HepG2 (cell line): Measurements from ENCODE around the gene TSPAN13. TPM values are rescaled to one million over a fixed set of nuclear protein-coding genes. Genes with fewer than 3 reads are reported as not detected.
A peak's percentile ranks its signal among the peaks of the same experiment; 100 is the strongest.

ENCODE experiments used
- AHDC1 ChIP-seq: sonication (generic); formaldehyde crosslinking; IDR thresholded peaks from 2 replicates; pipeline ENCODE4 v1.5.1; 2020; ENCODE audit warnings: mild to moderate bottlenecking, missing genetic modification reagents, borderline replicate concordance
- ELF3 ChIP-seq: IDR thresholded peaks from 2 replicates; pipeline ENCODE4 v1.6.1; 2016; ENCODE audit warnings: missing genetic modification reagents, missing compliant biosample characterization
- EP300 ChIP-seq, 3 experiments: sonication (generic) in 1 of 3; formaldehyde crosslinking in 1 of 3; IDR thresholded peaks; 2 replicates each; pipeline versions ENCODE4 v1.5.1 to v1.6.1; 2011 to 2020; ENCODE audit warnings: low read depth in 2 of 3, low read length in 2 of 3, borderline replicate concordance in 1 of 3, improper control_type of control experiment in 1 of 3, mild to moderate bottlenecking in 1 of 3, missing genetic modification reagents in 1 of 3, moderate library complexity in 1 of 3
- IRX3 ChIP-seq: sonication (generic); formaldehyde crosslinking; IDR thresholded peaks from 2 replicates; pipeline ENCODE4 v1.8.1; 2023; ENCODE audit warnings: mild to moderate bottlenecking, low read depth, missing genetic modification reagents, borderline replicate concordance
- KDM5B ChIP-seq: sonication (generic); formaldehyde crosslinking; IDR thresholded peaks from 2 replicates; pipeline ENCODE4 v1.4.0; 2020; ENCODE audit warnings: missing genetic modification reagents, mild to moderate bottlenecking, borderline replicate concordance
- MIER2 ChIP-seq: IDR thresholded peaks from 2 replicates; pipeline ENCODE4 v1.6.1; 2016; ENCODE audit warnings: missing biosample characterization, missing genetic modification reagents
- RAD51 ChIP-seq: fragments of 450-650 bp; IDR thresholded peaks from 2 replicates; pipeline ENCODE4 v1.6.1; 2016; ENCODE audit warnings: borderline replicate concordance
- REL ChIP-seq: sonication (generic); formaldehyde crosslinking; conservative IDR thresholded peaks from 2 replicates; pipeline ENCODE4 v1.8.0; 2022; ENCODE audit warnings: mild to moderate bottlenecking, missing genetic modification reagents, moderate library complexity
- SALL1 ChIP-seq: sonication (generic); formaldehyde crosslinking; IDR thresholded peaks from 2 replicates; pipeline ENCODE4 v1.8.0; 2022; ENCODE audit warnings: mild to moderate bottlenecking, missing genetic modification reagents
- STAT5B ChIP-seq: sonication (generic); formaldehyde crosslinking; IDR thresholded peaks from 2 replicates; pipeline ENCODE4 v1.4.0; 2020; ENCODE audit warnings: missing genetic modification reagents
- THAP8 ChIP-seq: sonication (generic); formaldehyde crosslinking; IDR thresholded peaks from 2 replicates; pipeline ENCODE4 v1.5.1; 2020; ENCODE audit warnings: missing genetic modification reagents, mild to moderate bottlenecking, borderline replicate concordance
- ZBTB2 ChIP-seq: sonication (generic); formaldehyde crosslinking; IDR thresholded peaks from 2 replicates; pipeline ENCODE4 v1.8.0; 2022; ENCODE audit warnings: low read depth, missing genetic modification reagents
- ZMAT5 ChIP-seq: sonication (generic); formaldehyde crosslinking; IDR thresholded peaks from 2 replicates; pipeline ENCODE4 v1.5.0; 2020; ENCODE audit warnings: mild to moderate bottlenecking, low read depth, missing genetic modification reagents, borderline replicate concordance
- ZNF430 ChIP-seq: sonication (generic); formaldehyde crosslinking; IDR thresholded peaks from 2 replicates; pipeline ENCODE4 v1.9.0; 2021; ENCODE audit warnings: mild to moderate bottlenecking, missing genetic modification reagents
- ZNF746 ChIP-seq: sonication (generic); formaldehyde crosslinking; IDR thresholded peaks from 2 replicates; pipeline ENCODE4 v1.8.0; 2022; ENCODE audit warnings: mild to moderate bottlenecking, missing genetic modification reagents
- ZNF747 ChIP-seq: sonication (generic); formaldehyde crosslinking; IDR thresholded peaks from 2 replicates; pipeline ENCODE4 v1.8.1; 2023; ENCODE audit warnings: missing genetic modification reagents, mild to moderate bottlenecking, borderline replicate concordance
- ZNF773 ChIP-seq: sonication (generic); formaldehyde crosslinking; IDR thresholded peaks from 2 replicates; pipeline ENCODE4 v1.4.0; 2020; ENCODE audit warnings: missing genetic modification reagents, borderline replicate concordance
- ZNF788 ChIP-seq: sonication (generic); formaldehyde crosslinking; IDR thresholded peaks from 2 replicates; pipeline ENCODE4 v1.5.0; 2020; ENCODE audit warnings: mild to moderate bottlenecking, missing genetic modification reagents, borderline replicate concordance
- ZNF790 ChIP-seq: sonication (generic); formaldehyde crosslinking; IDR thresholded peaks from 2 replicates; pipeline ENCODE4 v1.8.0; 2022; ENCODE audit warnings: missing genetic modification reagents, mild to moderate bottlenecking, borderline replicate concordance
- ZSCAN31 ChIP-seq: sonication (generic); formaldehyde crosslinking; IDR thresholded peaks from 2 replicates; pipeline ENCODE4 v1.5.0; 2020; ENCODE audit warnings: low read depth, mild to moderate bottlenecking, missing genetic modification reagents
- polyA plus RNA-seq, 8 experiments: library from polyadenylated mRNA; depleted of rRNA in 3 of 8; stranded (reverse) in 7 of 8; unstranded in 1 of 8; fragments of >200 nt; fragmentation: Illumina TruSeq in 4 of 8; extraction: Trizol in 4 of 8; gene quantifications; 2 replicates each; pipeline versions ENCODE4 v1.2.1 to v1.2.3, GENCODE V29; 2011 to 2016; ENCODE audit warnings: low read depth in 4 of 8, missing spikeins in 1 of 8, mixed read lengths in 1 of 8; ENCODE audit not compliant: insufficient read depth in 1 of 8
- total RNA-seq, 5 experiments: library from RNA; depleted of rRNA; stranded (reverse); fragments of >200 nt; fragmentation: Illumina TruSeq; extraction: Trizol; gene quantifications; 2 replicates each; pipeline ENCODE4 v1.2.3, GENCODE V29; 2016; ENCODE audit warnings: low read depth in 1 of 5

Gene TSPAN13
- total and polyA plus RNA-seq, 2 of the 13 experiments (the other 11 are each of a cell fraction or from before 2014, with no cell fraction given), result 5.8 to 6.2 TPM

GRCh38 chr7:16753932-16754855, 639 bp downstream of the TSPAN13 start (continued):
- no peak for TF ChIP-seq EP300 (IDR thresholded peaks at IDR 0.05; ENCODE audit: low read depth in 2 of 2, low read length in 2 of 2)
- TF ChIP-seq EP300 (CRISPR knock-in tag; IDR thresholded peaks at IDR 0.05; ENCODE audit: borderline replicate concordance), result no peak
- no peak for TF ChIP-seq REL
- no peak for TF ChIP-seq ZBTB2 (CRISPR knock-in tag)
- no peak for TF ChIP-seq MIER2 (CRISPR knock-in tag)
- peak; percentile 58 for TF ChIP-seq SALL1 (CRISPR knock-in tag)
- TF ChIP-seq KDM5B (CRISPR knock-in tag), result peak; percentile 77
- no peak for TF ChIP-seq RAD51
- peak; percentile 71 for TF ChIP-seq AHDC1 (CRISPR knock-in tag)
- no peak for TF ChIP-seq ELF3 (CRISPR knock-in tag)
- 0 out of 2 replicates have a peak, but pooled peaks have one; percentile 12 for TF ChIP-seq ZNF430
- no peak for TF ChIP-seq ZSCAN31
- no peak for TF ChIP-seq STAT5B
- no peak for TF ChIP-seq ZNF773 (CRISPR knock-in tag)
- TF ChIP-seq ZNF788 (CRISPR knock-in tag), result no peak
- TF ChIP-seq ZNF747 (CRISPR knock-in tag), result no peak
- 0 out of 2 replicates have a peak, but pooled peaks have one; percentile 20 for TF ChIP-seq THAP8
- TF ChIP-seq ZMAT5 (CRISPR knock-in tag), result no peak
- TF ChIP-seq IRX3, result no peak
- no peak for TF ChIP-seq ZNF790
- no peak for TF ChIP-seq ZNF746 (CRISPR knock-in tag)
